Spinal cord (tissue), 10 donors: ENCODE measurements around the gene NDUFB2. TPM values are rescaled to one million over a fixed set of nuclear protein-coding genes. Genes with fewer than 3 reads are reported as not detected.
A peak's percentile ranks its signal among the peaks of the same experiment; 100 is the strongest.
"Not testable (repeated sequence)": the region's sequence is repeated elsewhere in the genome, so short reads cannot be mapped to it uniquely, and the experiment has no call there.

Source experiments
- DNase-seq, 6 donors: peaks; one replicate each; pipeline versions ENCODE4 v3.0.0 to v3.0.0-alpha.2; 2013 to 2015; ENCODE audit warnings: low spot score in 6 of 6, low read depth in 4 of 6
- H3K27ac ChIP-seq: one replicate; pipeline ENCODE4 v1.5.1; 2013; ENCODE audit warnings: low read depth, low read length, control low read depth
- H3K27me3 ChIP-seq: one replicate; pipeline ENCODE4 v1.6.1; 2013; ENCODE audit warnings: low read length; ENCODE audit not compliant: control insufficient read depth, insufficient read depth
- H3K36me3 ChIP-seq: one replicate; pipeline ENCODE4 v1.6.1; 2013; ENCODE audit warnings: low read length; ENCODE audit not compliant: control insufficient read depth, insufficient read depth
- H3K4me1 ChIP-seq: one replicate; pipeline ENCODE4 v1.6.1; 2013; ENCODE audit warnings: low read length; ENCODE audit not compliant: control insufficient read depth, insufficient read depth
- H3K4me3 ChIP-seq: one replicate; pipeline ENCODE4 v1.5.1; 2013; ENCODE audit warnings: low read depth, low read length, control low read depth
- H3K9me3 ChIP-seq: one replicate; pipeline ENCODE4 v1.6.1; 2013; ENCODE audit warnings: low read length; ENCODE audit not compliant: control insufficient read depth, insufficient read depth
- WGBS: methylation state at CpG from one replicate; pipeline ENCODE4 v1.1.5; 2013; ENCODE audit warnings: missing lambda C conversion rate; ENCODE audit not compliant: insufficient coverage; 5-methylcytosine and 5-hydroxymethylcytosine counted together
- polyA plus RNA-seq, 2 donors: library from polyadenylated mRNA; unstranded; fragments of 120-200 nt; gene quantifications; one replicate each; pipeline ENCODE4 v1.2.1, GENCODE V29; 2013; ENCODE audit not compliant: insufficient read length in 2 of 2
- total RNA-seq, 2 donors: library from RNA; depleted of rRNA in 1 of 2; stranded (reverse); fragments of 120-200 nt in 1 of 2; fragments of >200 nt in 1 of 2; gene quantifications; one replicate each; pipeline versions ENCODE4 v1.2.3 to v1.2.4, GENCODE V29; 2013 to 2014
- donor health status: healthy.

Gene NDUFB2
- total and polyA plus RNA-seq, 4 donors = 113 to 313 (median 292) TPM

DNA sequence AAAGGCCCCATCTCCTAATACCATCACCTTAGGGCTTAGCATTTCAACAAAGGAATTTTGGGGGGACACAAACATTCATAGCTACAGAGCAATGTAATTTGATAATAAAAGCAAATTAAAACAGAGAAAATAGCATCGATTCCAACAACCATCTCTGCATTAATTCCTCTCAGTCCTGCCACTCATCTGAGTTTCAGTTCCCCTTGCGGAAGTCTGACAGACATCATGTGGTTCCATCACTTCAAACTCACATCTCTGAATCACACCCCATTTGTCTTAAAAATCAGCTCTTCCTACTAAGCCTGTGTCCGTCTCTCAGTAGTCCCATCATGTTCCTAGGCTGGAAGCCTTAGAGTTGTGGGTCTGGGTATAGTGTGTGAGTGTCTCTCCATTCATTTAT lies 20.2 kb upstream of the NDUFB2 start:
- DNase-seq = no peak
- Histone ChIP-seq H3K4me3 (no peak overlapping the region), H3K4me1 (peaks cover 29% of the 10 kb centered on the region), H3K27ac (no peak overlapping the region), H3K36me3 (peaks cover 29% of the 10 kb centered on the region), H3K9me3 (no peaks in the 10 kb centered on the region), H3K27me3 (no peaks in the 10 kb centered on the region)
- WGBS = 100% methylated on average over 1 of the region's 3 CpGs

- WGBS = 88% methylated on average over 8 of the region's 11 CpGs
- peaks cover 26% of the 10 kb centered on the region for H3K4me1 ChIP-seq
- not testable (repeated sequence) for H3K27me3 ChIP-seq, H3K9me3 ChIP-seq, H3K27ac ChIP-seq, H3K4me3 ChIP-seq, DNase-seq
- H3K36me3 ChIP-seq = peaks cover 34% of the 10 kb centered on the region
Measured at GRCh38 chr7:140676956-140677355, 19.6 kb upstream of the NDUFB2 start.

- Histone ChIP-seq H3K9me3 (no peaks in the 10 kb centered on the region), H3K27ac (no peak overlapping the region), H3K4me1 (peaks cover 24% of the 10 kb centered on the region), H3K36me3 (peaks cover 34% of the 10 kb centered on the region), H3K4me3 (no peak overlapping the region), H3K27me3 (no peaks in the 10 kb centered on the region)
- DNase-seq = no peak
- WGBS = 95% methylated on average over 2 of the region's 3 CpGs
Measured at GRCh38 chr7:140677496-140677895, 19.0 kb upstream of the NDUFB2 start.

DNA sequence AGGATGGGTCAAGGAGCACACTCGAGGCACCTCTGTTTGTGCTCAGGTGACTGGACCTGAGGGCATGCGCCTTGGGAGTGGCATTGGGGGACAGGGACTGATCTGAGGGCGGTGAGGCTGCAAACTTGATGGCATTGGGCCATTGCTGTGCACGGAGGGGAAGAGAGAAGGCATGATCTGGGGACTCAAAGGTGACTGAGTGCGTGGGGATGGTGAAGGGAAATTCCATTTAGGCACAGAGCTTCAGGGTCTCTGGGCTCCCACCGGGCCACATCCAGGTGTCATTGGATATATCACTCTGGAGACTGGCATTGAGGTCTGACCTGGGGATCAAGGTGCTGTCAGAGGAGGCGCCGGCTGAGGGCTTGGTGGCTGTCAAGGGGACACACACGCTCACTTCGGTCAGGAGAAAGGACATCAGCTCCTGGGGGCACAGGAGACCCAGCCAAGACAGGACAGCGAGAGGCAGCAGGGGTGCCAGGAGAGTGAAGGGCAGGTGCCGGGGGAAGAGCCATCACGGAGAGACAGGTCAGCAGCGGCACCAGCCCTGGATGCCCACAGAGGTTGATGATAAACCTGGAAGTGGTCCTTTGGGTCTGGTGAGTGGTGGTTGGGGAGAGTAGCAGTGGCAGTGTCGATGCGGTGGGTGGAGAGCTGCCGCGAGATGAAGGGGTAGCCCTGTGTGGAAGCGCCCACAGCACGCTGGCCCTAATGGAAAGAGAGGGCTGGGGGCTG lies 18.3 kb upstream of the NDUFB2 start:
- Histone ChIP-seq H3K9me3 (no peaks in the 10 kb centered on the region), H3K36me3 (peaks cover 34% of the 10 kb centered on the region), H3K4me1 (peaks cover 22% of the 10 kb centered on the region), H3K27ac (no peak overlapping the region), H3K4me3 (no peak overlapping the region), H3K27me3 (no peaks in the 10 kb centered on the region)
- DNase-seq = no peak
- 95% methylated on average over 20 of the region's 20 CpGs for WGBS

DNA sequence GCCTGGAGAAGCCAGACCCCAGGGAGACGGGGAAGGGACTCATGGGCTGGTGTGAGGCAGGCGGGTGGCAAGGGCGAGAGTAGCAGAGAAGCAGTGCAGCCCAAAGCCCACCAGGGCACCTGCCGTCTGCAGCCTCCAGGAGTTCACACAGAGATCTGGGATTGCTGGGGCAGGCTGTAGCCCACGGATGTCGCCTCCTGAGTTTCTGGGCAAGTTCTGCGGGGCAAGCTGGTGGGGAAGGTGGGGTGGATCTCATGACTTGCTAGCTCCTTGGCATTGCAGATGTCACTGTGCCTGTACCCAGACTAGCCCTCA lies 17.7 kb upstream of the NDUFB2 start:
- WGBS = 93% methylated on average over 5 of the region's 7 CpGs
- Histone ChIP-seq H3K36me3 (peaks cover 38% of the 10 kb centered on the region), H3K4me3 (no peak overlapping the region), H3K4me1 (peaks cover 22% of the 10 kb centered on the region), H3K27me3 (no peaks in the 10 kb centered on the region), H3K9me3 (no peaks in the 10 kb centered on the region), H3K27ac (no peak overlapping the region)
- DNase-seq = no peak

GRCh38 chr7:140679186-140679585 lies 17.3 kb upstream of the NDUFB2 start:
- H3K36me3 ChIP-seq = peaks cover 41% of the 10 kb centered on the region
- whole genome bisulfite sequencing = 95% methylated on average over 5 of the region's 9 CpGs
- no peak overlapping the region for H3K4me3 ChIP-seq
- H3K9me3 ChIP-seq = no peaks in the 10 kb centered on the region
- no peak for DNase-seq
- H3K4me1 ChIP-seq = peaks cover 21% of the 10 kb centered on the region
- no peak overlapping the region for H3K27ac ChIP-seq
- H3K27me3 ChIP-seq = no peaks in the 10 kb centered on the region

GRCh38 chr7:140680886-140681285 lies 15.6 kb upstream of the NDUFB2 start:
- H3K36me3 ChIP-seq = peaks cover 52% of the 10 kb centered on the region

GRCh38 chr7:140681766-140682165 lies 14.7 kb upstream of the NDUFB2 start:
- H3K4me1 ChIP-seq = peaks cover 12% of the 10 kb centered on the region
- no peak for DNase-seq
- no peaks in the 10 kb centered on the region for H3K27me3 ChIP-seq
- H3K27ac ChIP-seq = no peak overlapping the region
- peaks cover 53% of the 10 kb centered on the region for H3K36me3 ChIP-seq
- WGBS = 100% methylated on average over 2 of the region's 3 CpGs
- H3K4me3 ChIP-seq = no peak overlapping the region
- no peaks in the 10 kb centered on the region for H3K9me3 ChIP-seq

More at GRCh38 chr7:140680886-140681285, 15.6 kb upstream of the NDUFB2 start:
- Histone ChIP-seq H3K4me3 (no peak overlapping the region), H3K27me3 (no peaks in the 10 kb centered on the region), H3K9me3 (no peaks in the 10 kb centered on the region), H3K4me1 (peaks cover 12% of the 10 kb centered on the region), H3K27ac (no peak overlapping the region)
- no peak for DNase-seq
- WGBS = 91% methylated on average over 7 of the region's 7 CpGs

GRCh38 chr7:140683657-140684056 lies 12.9 kb upstream of the NDUFB2 start:
- peak in 2 of 6 donors; percentile 21 to 54 for DNase-seq
- no peaks in the 10 kb centered on the region for H3K27me3 ChIP-seq
- peaks cover 12% of the 10 kb centered on the region for H3K4me1 ChIP-seq
- no peaks in the 10 kb centered on the region for H3K9me3 ChIP-seq
- H3K4me3 ChIP-seq = no peak overlapping the region
- H3K27ac ChIP-seq = peak overlapping the region; percentile 52
- peaks cover 62% of the 10 kb centered on the region for H3K36me3 ChIP-seq
- 39% methylated on average over 2 of the region's 3 CpGs for WGBS
